GM19438 (cell line): ENCODE results near the gene CERS1.

Experiments used
- ATAC-seq: cut with Tn5 transposase; IDR thresholded peaks from one replicate; pipeline ENCODE4 v1.9.1; 2021; ENCODE audit warnings: low read depth; ENCODE audit not compliant: unreplicated experiment

CERS1 gene

GRCh38 chr19:18859676-18860301 is 36.2 kb downstream of the CERS1 start:
- no peak for ATAC-seq

GRCh38 chr19:18858906-18859646 is 36.9 kb downstream of the CERS1 start:
- ATAC-seq, result no peak

GRCh38 chr19:18857223-18857622 is 38.7 kb downstream of the CERS1 start:
- ATAC-seq, result no peak

DNA sequence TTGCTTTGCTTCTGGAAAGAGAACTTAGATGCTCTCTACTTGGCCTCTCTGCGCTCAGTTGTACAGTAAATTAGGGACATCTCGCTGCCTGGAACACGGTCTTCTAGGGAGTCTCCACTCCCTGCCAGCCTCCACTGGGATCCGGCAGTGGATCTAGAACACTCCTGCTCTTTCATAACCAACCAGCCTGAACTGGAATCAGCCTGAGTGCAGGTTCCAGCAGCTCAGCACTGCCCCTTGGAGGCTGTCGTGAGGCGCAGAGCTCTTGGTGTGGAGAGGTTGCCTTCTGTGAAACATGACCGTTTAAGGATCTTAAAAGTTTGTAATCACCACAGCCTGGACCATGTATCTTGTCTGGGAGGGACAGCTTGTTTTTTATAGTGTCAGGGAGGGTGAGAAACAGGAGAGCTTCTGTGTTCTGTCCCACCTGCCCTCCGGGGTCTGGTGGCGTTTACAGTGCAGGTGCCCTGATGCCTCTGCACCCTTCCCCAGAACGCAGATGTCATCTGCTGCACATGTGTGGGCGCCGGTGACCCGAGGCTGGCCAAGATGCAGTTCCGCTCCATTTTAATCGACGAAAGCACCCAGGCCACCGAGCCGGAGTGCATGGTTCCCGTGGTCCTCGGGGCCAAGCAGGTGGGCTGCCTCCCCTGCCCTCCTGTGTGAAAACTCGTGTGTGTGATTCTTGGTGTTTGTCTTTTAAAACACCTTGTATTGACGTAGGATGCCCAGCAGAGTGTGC is 39.4 kb downstream of the CERS1 start:
- no peak for ATAC-seq

GRCh38 chr19:18855647-18856384 is 40.1 kb downstream of the CERS1 start:
- no peak for ATAC-seq

DNA sequence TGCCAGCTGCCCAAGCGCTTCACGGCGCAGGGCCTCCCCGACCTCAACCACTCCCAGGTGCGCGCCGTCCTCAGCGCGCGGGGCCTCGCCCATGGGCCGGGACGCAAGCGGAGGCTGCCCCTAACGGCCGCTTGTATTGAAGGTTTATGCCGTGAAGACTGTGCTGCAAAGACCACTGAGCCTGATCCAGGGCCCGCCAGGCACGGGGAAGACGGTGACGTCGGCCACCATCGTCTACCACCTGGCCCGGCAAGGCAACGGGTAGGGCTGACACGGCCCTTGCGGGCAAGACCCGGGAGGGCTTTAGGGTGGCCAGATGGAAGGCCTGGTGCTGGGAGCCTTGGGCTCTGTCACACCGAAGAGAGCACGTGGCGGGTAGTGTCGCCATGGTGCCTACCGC is 41.0 kb downstream of the CERS1 start:
- ATAC-seq, result no peak

DNA sequence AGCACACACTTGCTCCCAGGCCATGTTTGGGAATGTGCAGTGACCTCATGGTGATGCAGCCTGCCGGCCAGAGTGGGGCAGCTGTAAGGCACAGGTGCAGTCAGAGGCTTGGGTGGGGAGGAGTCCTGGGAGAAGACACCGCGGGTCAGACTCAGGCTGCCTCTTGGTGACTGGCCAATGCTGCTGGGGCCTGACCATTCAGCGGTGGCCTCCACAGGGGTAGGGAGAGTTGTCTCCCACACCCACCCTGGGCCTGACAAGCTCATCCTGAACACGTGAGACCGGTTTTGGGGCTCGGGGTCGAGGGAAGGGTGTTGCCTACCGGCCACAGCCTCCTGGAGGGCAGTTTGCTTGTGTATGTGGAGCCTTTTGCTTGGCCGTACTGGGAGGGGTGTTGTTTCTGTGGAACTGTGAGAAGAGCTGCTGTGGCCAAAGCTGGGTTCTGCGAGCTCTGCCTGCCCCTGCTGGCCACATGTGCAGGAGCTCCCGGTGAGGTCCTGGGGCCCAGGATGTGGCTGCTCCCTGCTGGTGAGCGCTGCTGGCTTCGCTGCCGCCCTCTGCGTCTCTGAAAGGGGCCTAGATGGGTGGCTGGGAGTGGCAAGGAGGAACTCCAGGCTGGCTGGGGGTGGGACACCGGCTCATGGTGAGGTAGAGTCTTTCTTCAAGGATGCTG is 42.1 kb downstream of the CERS1 start:
- ATAC-seq, result no peak

- ATAC-seq, result no peak
Observed at GRCh38 chr19:18852648-18853047, 43.3 kb downstream of the CERS1 start.

- ATAC-seq, result no peak
Observed at GRCh38 chr19:18851673-18852325, 44.2 kb downstream of the CERS1 start.

- no peak for ATAC-seq
Observed at GRCh38 chr19:18850471-18851375, 45.2 kb downstream of the CERS1 start.

GRCh38 chr19:18849838-18850400 is 46.0 kb downstream of the CERS1 start:
- no peak for ATAC-seq

DNA sequence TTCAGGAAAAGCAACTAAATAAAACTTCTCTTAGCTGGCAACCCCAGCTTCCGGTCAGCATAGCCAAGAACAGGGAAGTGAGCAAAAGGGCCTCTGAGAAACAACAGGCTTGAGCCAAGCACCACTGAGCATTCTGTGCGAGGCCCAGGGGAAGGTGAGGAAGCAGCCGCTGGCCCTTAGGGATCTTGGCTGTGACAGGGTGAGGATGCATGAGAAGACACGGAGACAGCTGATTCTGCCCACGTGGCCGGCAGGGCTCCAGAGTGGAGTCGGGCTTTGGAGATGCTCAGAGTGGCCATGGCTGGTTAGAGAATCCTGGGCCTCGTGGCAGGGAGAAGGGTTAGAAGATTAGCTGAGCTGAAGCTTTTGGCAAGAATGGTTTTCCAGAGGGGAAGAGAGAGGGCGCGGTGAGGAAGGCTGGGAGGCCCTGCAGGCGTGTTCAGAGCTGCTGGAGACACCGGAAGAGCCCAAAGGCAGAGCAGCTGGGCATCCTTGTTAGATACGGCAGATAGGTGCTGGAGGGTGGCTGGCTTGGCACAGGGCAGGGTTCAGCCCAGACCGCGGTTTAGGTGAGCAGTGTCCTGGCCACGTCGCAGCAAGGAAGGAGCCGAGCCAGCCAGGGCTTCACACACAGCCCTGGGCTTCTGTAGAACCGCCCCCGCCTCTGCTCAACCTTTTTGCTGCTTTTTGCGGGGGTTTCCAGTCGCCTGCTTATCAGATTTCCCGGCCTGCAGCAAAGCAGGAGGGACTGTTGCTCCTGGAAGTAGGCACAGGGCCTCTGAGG is 46.9 kb downstream of the CERS1 start:
- no peak for ATAC-seq

GRCh38 chr19:18847549-18848463 is 48.2 kb downstream of the CERS1 start:
- ATAC-seq, result no peak

- no peak for ATAC-seq
Observed at GRCh38 chr19:18846862-18847548, 49.0 kb downstream of the CERS1 start.

DNA sequence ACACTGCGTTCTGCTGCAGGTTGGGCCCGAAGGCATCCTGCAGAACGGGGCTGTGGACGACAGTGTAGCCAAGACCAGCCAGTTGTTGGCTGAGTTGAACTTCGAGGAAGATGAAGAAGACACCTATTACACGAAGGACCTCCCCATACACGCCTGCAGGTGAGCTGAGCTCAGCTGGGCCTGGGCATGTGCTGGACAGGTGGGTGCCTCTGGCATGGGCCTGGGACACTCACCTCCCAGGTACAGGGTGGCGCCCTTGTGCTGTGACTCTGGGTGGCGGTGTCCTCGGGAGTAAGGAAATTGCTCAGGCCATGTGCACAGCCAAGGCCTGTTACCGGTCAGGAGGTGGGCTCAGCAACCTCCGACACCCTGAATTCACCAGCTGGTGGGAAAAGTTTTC is 50.0 kb downstream of the CERS1 start:
- no peak for ATAC-seq

DNA sequence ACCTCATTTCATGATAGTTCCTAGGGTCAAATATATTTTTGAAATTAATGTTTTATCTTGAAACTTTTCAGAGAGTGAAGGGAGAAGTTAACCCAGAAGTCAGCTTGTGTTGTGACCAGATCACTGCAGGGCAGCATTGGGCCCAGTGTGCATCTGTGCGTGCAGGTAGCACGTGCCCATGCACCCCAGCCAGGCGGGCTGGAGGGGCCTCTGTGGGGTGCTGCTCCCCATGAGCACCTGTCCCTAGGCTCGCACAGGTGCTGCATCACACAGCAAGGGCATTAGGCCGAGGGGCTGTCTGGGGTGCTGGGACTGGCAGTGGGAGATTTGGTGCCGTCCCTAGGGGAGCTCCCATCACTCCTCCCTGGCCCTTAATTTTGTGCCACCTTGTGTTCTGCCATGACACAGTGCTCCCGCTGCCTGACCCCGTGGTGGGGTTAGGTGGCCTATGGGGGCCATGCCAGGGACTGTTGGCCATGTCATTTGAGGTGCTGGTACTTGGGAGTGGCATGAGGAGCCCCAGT is 51.1 kb downstream of the CERS1 start:
- no peak for ATAC-seq
